ENCODE data around the gene ETS2.
"Not testable (repeated sequence)": the region's sequence is repeated elsewhere in the genome, so short reads cannot be mapped to it uniquely, and the experiment has no call there.

Gene ETS2

GRCh38 chr21:38825269-38825668 lies 19.5 kb downstream of the ETS2 start:
- no peak for TF ChIP-seq OSR1 (CRISPR knock-in tag; IDR thresholded peaks at IDR 0.05)
- TF ChIP-seq ZFP30 (CRISPR knock-in tag; IDR thresholded peaks at IDR 0.05), result no peak
- no peak for TF ChIP-seq ZFP3 (CRISPR knock-in tag; IDR thresholded peaks at IDR 0.05)
- TF ChIP-seq ZNF565 (CRISPR knock-in tag; conservative IDR thresholded peaks at IDR 0.05; ENCODE audit: low read depth), result no peak
- ATAC-seq, result no peak

GRCh38 chr21:38825921-38826320 lies 20.2 kb downstream of the ETS2 start:
- TF ChIP-seq TSHZ2 (CRISPR knock-in tag; IDR thresholded peaks at IDR 0.05) (no peak), SNAI2 (CRISPR knock-in tag; IDR thresholded peaks at IDR 0.05) (no peak), ZNF70 (CRISPR knock-in tag; IDR thresholded peaks at IDR 0.05) (no peak), PPARA (CRISPR knock-in tag; IDR thresholded peaks at IDR 0.05; ENCODE audit: borderline replicate concordance) (no peak), TOX (CRISPR knock-in tag; IDR thresholded peaks at IDR 0.05; ENCODE audit: borderline replicate concordance) (no peak), ESRRG (CRISPR knock-in tag; IDR thresholded peaks at IDR 0.05) (no peak), CREB5 (CRISPR knock-in tag; IDR thresholded peaks at IDR 0.05; ENCODE audit: low read depth) (no peak), ZFP30 (CRISPR knock-in tag; IDR thresholded peaks at IDR 0.05) (no peak), GLIS3 (CRISPR knock-in tag; IDR thresholded peaks at IDR 0.05) (no peak), POU6F1 (CRISPR knock-in tag; IDR thresholded peaks at IDR 0.05; ENCODE audit: borderline replicate concordance, low read depth) (no peak), RARB (CRISPR knock-in tag; IDR thresholded peaks at IDR 0.05) (no peak), ARNTL (CRISPR knock-in tag; IDR thresholded peaks at IDR 0.05; ENCODE audit: borderline replicate concordance, low read depth) (no peak), BACH2 (CRISPR knock-in tag; IDR thresholded peaks at IDR 0.05; ENCODE audit: borderline replicate concordance) (no peak)
- no peak for ATAC-seq

GRCh38 chr21:38828111-38828510 lies 22.4 kb downstream of the ETS2 start:
- not testable (repeated sequence) for ATAC-seq

GRCh38 chr21:38830671-38831525 lies 25.2 kb downstream of the ETS2 start:
- no peak for ATAC-seq
- TF ChIP-seq ZFP3 (CRISPR knock-in tag; IDR thresholded peaks at IDR 0.05) (no peak), SNAI2 (CRISPR knock-in tag; IDR thresholded peaks at IDR 0.05) (no peak), OSR1 (CRISPR knock-in tag; IDR thresholded peaks at IDR 0.05) (no peak), ZFP30 (CRISPR knock-in tag; IDR thresholded peaks at IDR 0.05) (no peak), RARB (CRISPR knock-in tag; IDR thresholded peaks at IDR 0.05) (no peak), PPARA (CRISPR knock-in tag; IDR thresholded peaks at IDR 0.05; ENCODE audit: borderline replicate concordance) (no peak), POU6F1 (CRISPR knock-in tag; IDR thresholded peaks at IDR 0.05; ENCODE audit: borderline replicate concordance, low read depth) (no peak), TSHZ2 (CRISPR knock-in tag; IDR thresholded peaks at IDR 0.05) (no peak), ZNF70 (CRISPR knock-in tag; IDR thresholded peaks at IDR 0.05) (no peak), PATZ1 (CRISPR knock-in tag; IDR thresholded peaks at IDR 0.05; ENCODE audit: borderline replicate concordance) (no peak), TOX (CRISPR knock-in tag; IDR thresholded peaks at IDR 0.05; ENCODE audit: borderline replicate concordance) (no peak), ZNF565 (CRISPR knock-in tag; conservative IDR thresholded peaks at IDR 0.05; ENCODE audit: low read depth) (no peak), ZC3H10 (CRISPR knock-in tag; IDR thresholded peaks at IDR 0.05) (no peak), CSDC2 (CRISPR knock-in tag; IDR thresholded peaks at IDR 0.05) (no peak)

Data from SK-N-SH treated with all-trans-retinoic acid at 6 μM for 48 hours (cell line).